MM.1S (cell line): ENCODE measurements around the gene PADI6.
A peak's percentile ranks its signal among the peaks of the same experiment; 100 is the strongest.

Experiments
- DNase-seq: peaks from one replicate; pipeline ENCODE4 v3.0.0-alpha.2; 2015
- H2AFZ ChIP-seq: fragments of 300-600 bp; sonication (generic); 2 replicates; pipeline ENCODE4 v1.6.0; 2016; ENCODE audit warnings: antibody characterized with exemption, low read length
- H3F3A ChIP-seq: fragments of 300-600 bp; sonication (generic); 2 replicates; pipeline ENCODE4 v1.6.1; 2016; ENCODE audit warnings: mild to moderate bottlenecking, antibody characterized with exemption, low read length, moderate library complexity, mixed read lengths; ENCODE audit not compliant: insufficient read depth
- H3K27ac ChIP-seq: fragments of 300-600 bp; sonication (generic); 2 replicates; pipeline ENCODE4 v1.5.1; 2016; ENCODE audit warnings: mild to moderate bottlenecking, low read length
- H3K27me3 ChIP-seq: fragments of 300-600 bp; sonication (generic); replicated peaks from 2 replicates; pipeline ENCODE4 v1.6.0; 2016; ENCODE audit warnings: low read length; ENCODE audit not compliant: insufficient read depth
- H3K36me3 ChIP-seq: fragments of 300-600 bp; sonication (generic); replicated peaks from 2 replicates; pipeline ENCODE4 v1.6.1; 2016; ENCODE audit warnings: mild to moderate bottlenecking, low read length, mixed read lengths; ENCODE audit not compliant: insufficient read depth
- H3K4me1 ChIP-seq: fragments of 300-600 bp; sonication (generic); 2 replicates; pipeline ENCODE4 v1.6.1; 2016; ENCODE audit warnings: low read length, mixed read lengths
- H3K4me2 ChIP-seq: fragments of 300-600 bp; sonication (generic); 2 replicates; pipeline ENCODE4 v1.6.0; 2016; ENCODE audit warnings: low read depth, low read length
- H3K4me3 ChIP-seq: fragments of 300-600 bp; sonication (generic); 2 replicates; pipeline ENCODE4 v1.5.1; 2016; ENCODE audit warnings: low read length, mixed read lengths
- H3K79me2 ChIP-seq: fragments of 300-600 bp; sonication (generic); 2 replicates; pipeline ENCODE4 v1.6.1; 2016; ENCODE audit warnings: mixed run types, low read length, mixed read lengths
- H3K9ac ChIP-seq: fragments of 300-600 bp; sonication (generic); 2 replicates; pipeline ENCODE4 v1.6.1; 2016; ENCODE audit warnings: low read length, mixed read lengths
- H3K9me2 ChIP-seq: fragments of 300-600 bp; sonication (generic); replicated peaks from 2 replicates; pipeline ENCODE4 v1.6.1; 2016; ENCODE audit warnings: mild to moderate bottlenecking, low read length, mixed read lengths; ENCODE audit not compliant: insufficient read depth
- H3K9me3 ChIP-seq: fragments of 300-600 bp; sonication (generic); replicated peaks from 2 replicates; pipeline ENCODE4 v1.6.1; 2016; ENCODE audit warnings: mild to moderate bottlenecking, low read length, mixed read lengths; ENCODE audit not compliant: insufficient read depth
- H4K20me1 ChIP-seq: fragments of 300-600 bp; sonication (generic); 2 replicates; pipeline ENCODE4 v1.6.1; 2016; ENCODE audit warnings: mild to moderate bottlenecking, low read length, moderate library complexity, mixed read lengths; ENCODE audit not compliant: insufficient read depth
- CTCF ChIP-seq: fragments of 300-600 bp; sonication (generic); IDR thresholded peaks from 2 replicates; pipeline ENCODE4 v1.5.1; 2016; ENCODE audit warnings: antibody characterized with exemption, low read length, mixed read lengths
- EZH2 ChIP-seq: fragments of 300-600 bp; sonication (generic); optimal IDR thresholded peaks from 2 replicates; pipeline ENCODE3; 2017; ENCODE audit warnings: low read depth, mild to moderate bottlenecking, antibody characterized with exemption, low read length, mixed read lengths
- EZH2phosphoT487 ChIP-seq: fragments of 300-600 bp; sonication (generic); IDR thresholded peaks from 2 replicates; pipeline ENCODE4 v1.6.1; 2018; ENCODE audit warnings: antibody characterized with exemption, low read length

The PADI6 gene

GRCh38 chr1:17381161-17381560 lies 9.2 kb downstream of the PADI6 start:
- no peaks in the 10 kb centered on the region for H3K4me1 ChIP-seq
- no peaks in the 10 kb centered on the region for H3F3A ChIP-seq
- no peak overlapping the region for H3K27ac ChIP-seq
- H3K9me2 ChIP-seq: no peaks in the 10 kb centered on the region
- no peaks in the 10 kb centered on the region for H3K79me2 ChIP-seq
- TF ChIP-seq CTCF (no peak), EZH2 (no peak), EZH2phosphoT487 (no peak)
- H4K20me1 ChIP-seq: no peaks in the 10 kb centered on the region
- no peaks in the 10 kb centered on the region for H3K36me3 ChIP-seq
- H3K9me3 ChIP-seq: no peaks in the 10 kb centered on the region
- H2AFZ ChIP-seq: no peak overlapping the region
- DNase-seq: no peak
- no peak overlapping the region for H3K4me3 ChIP-seq
- no peak overlapping the region for H3K9ac ChIP-seq
- H3K27me3 ChIP-seq: peaks cover 91% of the 10 kb centered on the region
- H3K4me2 ChIP-seq: no peak overlapping the region

GRCh38 chr1:17392199-17392740 lies 20.3 kb downstream of the PADI6 start:
- Histone ChIP-seq H3K4me3 (no peak overlapping the region), H2AFZ (no peak overlapping the region), H3K4me1 (peaks cover 12% of the 10 kb centered on the region), H3K4me2 (no peak overlapping the region), H4K20me1 (no peaks in the 10 kb centered on the region), H3K27ac (no peak overlapping the region), H3K79me2 (no peaks in the 10 kb centered on the region), H3K9me2 (no peaks in the 10 kb centered on the region), H3K36me3 (no peaks in the 10 kb centered on the region), H3K27me3 (peaks cover 56% of the 10 kb centered on the region), H3K9me3 (no peaks in the 10 kb centered on the region), H3F3A (no peaks in the 10 kb centered on the region), H3K9ac (no peak overlapping the region)
- DNase-seq: no peak
- no peak for TF ChIP-seq CTCF
- TF ChIP-seq EZH2phosphoT487: no peak
- no peak for TF ChIP-seq EZH2

DNA sequence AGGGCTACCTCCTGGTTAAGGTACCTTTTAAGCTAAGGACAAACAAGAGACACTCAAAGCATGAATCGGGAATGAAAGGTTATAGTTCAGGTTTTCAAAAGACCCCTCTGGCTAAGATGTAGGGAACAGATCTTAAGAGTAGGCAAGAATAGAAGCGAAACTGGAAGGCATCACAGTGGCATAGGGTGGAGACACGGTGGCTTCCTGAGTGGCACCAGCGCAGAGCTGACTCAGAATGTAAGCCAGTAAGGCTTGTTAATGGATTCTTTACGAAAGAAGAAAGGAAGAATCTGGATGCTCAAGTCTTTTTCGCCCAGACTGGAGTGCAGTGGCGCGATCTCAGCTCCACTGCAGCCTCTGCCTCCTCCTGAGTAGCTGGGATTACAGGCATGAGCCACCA lies 21.2 kb downstream of the PADI6 start:
- H3K9me3 ChIP-seq: no peaks in the 10 kb centered on the region
- no peaks in the 10 kb centered on the region for H4K20me1 ChIP-seq
- H3K27me3 ChIP-seq: peaks cover 55% of the 10 kb centered on the region
- peak overlapping the region; percentile 79 for H3K4me2 ChIP-seq
- H3K27ac ChIP-seq: no peak overlapping the region
- H3K79me2 ChIP-seq: no peaks in the 10 kb centered on the region
- no peaks in the 10 kb centered on the region for H3F3A ChIP-seq
- TF ChIP-seq CTCF (no peak), EZH2 (no peak), EZH2phosphoT487 (no peak)
- no peaks in the 10 kb centered on the region for H3K9me2 ChIP-seq
- no peak for DNase-seq
- 0 out of 2 replicates have a peak overlapping the region, but pooled peaks have one; percentile 10 for H2AFZ ChIP-seq
- H3K9ac ChIP-seq: no peak overlapping the region; the same call in 1 of the 2 replicates
- H3K4me1 ChIP-seq: peaks cover 12% of the 10 kb centered on the region
- H3K36me3 ChIP-seq: no peaks in the 10 kb centered on the region
- H3K4me3 ChIP-seq: peak overlapping the region; percentile 17
